Myocyte (in vitro differentiated cells): ENCODE data around the gene BET1. TPM values are rescaled to one million over a fixed set of nuclear protein-coding genes. Genes with fewer than 3 reads are reported as not detected.
A peak's percentile ranks its signal among the peaks of the same experiment; 100 is the strongest.
"Not testable (repeated sequence)": the region's sequence is repeated elsewhere in the genome, so short reads cannot be mapped to it uniquely, and the experiment has no call there.

Experiments used
- DNase-seq: peaks from one replicate; pipeline ENCODE4 v3.0.0-alpha.2; 2012; ENCODE audit warnings: low read depth
- polyA plus RNA-seq: library from polyadenylated mRNA; unstranded; fragments of >200 nt; gene quantifications from one replicate; pipeline ENCODE4 v1.2.1, GENCODE V29; 2012; ENCODE audit warnings: missing spikeins
- total RNA-seq: library from RNA; depleted of rRNA; stranded (reverse); fragments of >200 nt; gene quantifications from 2 replicates; pipeline ENCODE4 v1.2.3, GENCODE V29; 2014

BET1 gene, protein sequence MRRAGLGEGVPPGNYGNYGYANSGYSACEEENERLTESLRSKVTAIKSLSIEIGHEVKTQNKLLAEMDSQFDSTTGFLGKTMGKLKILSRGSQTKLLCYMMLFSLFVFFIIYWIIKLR
- total RNA-seq: 34.6 and 38.4 TPM in 2 replicates
- 26.2 TPM for polyA plus RNA-seq

DNA sequence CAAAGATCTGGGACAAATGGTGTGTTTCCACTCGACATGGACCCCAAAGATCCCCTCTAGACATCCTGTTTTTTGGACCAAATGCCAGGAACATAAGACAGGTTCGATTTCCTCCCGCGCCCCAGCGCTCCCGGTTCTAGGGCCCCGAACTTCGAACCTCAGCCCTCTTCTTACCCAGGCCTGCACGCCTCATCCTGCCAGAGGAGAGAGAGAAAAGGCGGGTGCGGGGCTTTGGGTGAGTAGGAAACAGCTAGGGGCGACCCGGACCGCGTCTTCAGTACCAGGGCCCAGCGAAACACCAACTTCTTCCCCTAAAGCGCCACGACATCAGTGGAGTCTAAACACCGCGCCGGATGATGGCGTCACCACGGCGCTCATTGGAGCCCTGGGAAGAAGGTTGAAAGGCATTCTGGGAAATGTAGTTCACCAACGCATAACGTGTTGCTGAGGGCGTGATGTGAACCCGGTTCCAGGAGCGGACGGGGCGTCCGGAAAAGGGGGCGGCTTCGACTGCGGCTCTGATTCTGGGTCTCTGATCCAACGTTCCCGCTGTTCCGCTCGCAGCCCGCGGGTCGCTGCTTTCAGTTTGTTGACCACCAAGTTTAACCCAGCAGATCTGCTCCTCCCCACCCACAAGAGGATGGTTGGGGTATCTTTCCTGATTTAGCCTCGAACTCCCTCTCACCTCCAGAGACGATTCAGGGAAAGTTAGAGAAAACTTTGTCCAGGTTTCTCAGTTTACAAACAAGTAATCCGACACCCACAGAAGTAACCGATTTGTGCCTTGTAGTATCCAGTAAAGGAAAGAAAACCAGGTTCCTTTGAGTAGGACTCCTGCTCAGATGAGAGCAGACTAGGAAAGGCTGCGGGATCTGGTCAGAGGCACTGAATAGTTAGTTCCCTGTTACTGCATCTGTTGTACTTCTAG lies at the start of gene BET1:
Gene BET1, minus strand, starts transcription at position 332 of the 928 bp plus-strand sequence. Its CDS starts 139 bp downstream, at position 193.
- DNase-seq: peak; percentile 100

DNA sequence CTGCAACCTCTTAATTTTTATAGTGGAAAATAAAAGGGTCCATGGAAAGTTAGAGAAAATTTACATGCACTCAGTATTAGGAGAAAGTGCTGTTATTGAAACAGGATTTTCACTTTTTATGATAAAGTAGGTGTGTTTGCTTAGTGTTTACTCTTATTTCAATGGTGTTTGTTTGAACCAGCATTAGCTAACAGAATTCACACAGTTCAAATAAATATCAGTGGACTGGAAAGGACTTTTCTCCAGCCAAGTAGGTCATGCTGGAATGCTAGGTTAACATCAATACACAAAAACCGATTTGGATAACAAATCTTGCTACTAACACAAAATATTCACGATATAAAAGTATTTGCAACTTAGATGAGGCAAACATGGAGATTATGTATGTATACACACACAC lies 49.4 kb upstream of the BET1 start:
- DNase-seq: no peak

DNA sequence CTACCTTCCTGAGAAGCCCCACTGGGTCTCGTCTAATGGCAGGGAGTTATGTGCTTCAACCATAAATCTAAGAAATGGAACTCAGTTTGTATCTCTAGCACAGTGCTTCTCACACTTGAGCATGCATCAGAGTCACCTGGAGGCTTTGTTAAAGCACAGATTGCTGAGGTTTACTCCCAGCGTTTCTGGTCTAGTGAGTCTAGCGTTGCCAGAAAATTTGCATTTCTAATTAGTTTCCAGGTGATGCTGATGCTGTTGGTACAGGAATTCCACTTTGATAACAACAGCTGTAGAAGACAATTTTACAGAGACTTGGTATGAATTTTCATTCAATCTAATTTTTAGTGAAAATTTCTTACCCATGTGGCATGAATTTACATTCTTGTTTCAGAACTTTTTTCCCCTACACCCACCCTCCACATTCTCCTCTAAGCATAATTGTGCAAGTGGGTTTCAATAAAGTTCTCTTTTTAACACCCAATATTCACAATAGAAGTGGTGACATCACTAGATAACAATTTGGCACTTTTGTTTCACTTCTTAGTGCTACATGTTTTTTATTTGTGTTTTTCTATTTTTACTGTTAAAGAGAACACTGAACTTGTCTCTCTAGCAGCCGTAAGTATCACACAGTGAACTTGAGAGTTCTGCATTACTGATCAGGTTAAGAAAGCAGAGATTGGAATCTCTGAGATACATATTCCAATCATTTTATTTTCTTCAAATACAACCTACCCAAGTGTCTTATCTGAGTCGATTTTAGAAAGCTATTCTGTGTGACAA lies 48.4 kb upstream of the BET1 start:
- DNase-seq: no peak

DNA sequence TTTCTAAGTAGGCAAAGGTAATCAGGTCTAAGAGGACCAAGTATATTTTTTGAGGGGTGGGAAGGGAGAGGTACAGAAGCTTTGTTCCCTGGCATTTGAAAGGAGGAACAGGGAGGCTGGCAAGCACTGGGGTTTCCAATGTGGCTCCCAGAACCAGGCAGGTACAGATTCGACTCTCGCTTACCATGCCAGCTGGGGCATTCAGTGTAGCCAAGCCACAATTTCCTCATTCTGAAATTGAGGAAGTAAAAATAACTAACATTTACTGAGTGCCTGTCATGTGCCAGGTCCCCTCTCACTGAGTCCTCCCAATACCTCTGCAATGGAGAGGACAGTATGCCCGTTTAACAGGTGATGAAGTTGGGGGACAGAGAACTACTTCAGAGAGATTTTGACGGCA lies 45.9 kb upstream of the BET1 start:
- DNase-seq: no peak

DNA sequence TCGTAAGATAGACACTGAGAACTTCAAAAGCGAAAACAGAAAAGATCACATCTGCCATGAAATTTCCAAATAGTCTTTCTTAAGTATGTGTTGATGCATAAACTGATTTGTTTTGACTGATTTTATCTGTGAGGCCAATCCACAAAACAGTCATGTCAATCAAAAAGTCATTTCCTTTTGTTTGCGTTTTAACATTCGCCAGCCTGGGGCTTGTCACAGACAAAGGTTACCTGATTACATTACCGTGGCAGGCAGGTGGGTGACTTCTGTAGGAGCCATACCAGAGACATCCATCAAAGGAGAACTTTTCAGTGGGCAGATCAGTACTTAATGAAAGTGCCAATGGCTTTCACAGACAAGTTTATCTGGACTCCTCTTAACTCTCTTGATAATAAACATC lies 45.5 kb upstream of the BET1 start:
- no peak for DNase-seq

DNA sequence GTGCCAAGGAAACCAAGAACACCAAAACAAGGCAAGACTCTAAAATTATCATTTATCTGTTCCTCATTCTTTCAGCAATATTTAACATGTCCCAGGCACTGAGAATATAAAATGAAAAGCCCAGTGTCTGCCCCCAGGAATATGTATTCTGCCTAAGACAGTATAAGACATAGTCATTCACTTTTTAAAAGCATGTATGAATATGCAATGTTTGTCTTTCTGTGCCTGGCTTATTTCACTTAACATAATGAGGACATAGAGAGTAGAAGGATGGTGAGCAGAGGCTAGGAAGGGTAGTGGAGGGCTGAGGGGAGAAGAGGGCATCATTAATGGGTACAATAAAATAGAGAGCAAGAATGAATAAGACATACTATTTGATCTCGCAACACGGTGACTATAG lies 44.6 kb upstream of the BET1 start:
- DNase-seq: no peak

DNA sequence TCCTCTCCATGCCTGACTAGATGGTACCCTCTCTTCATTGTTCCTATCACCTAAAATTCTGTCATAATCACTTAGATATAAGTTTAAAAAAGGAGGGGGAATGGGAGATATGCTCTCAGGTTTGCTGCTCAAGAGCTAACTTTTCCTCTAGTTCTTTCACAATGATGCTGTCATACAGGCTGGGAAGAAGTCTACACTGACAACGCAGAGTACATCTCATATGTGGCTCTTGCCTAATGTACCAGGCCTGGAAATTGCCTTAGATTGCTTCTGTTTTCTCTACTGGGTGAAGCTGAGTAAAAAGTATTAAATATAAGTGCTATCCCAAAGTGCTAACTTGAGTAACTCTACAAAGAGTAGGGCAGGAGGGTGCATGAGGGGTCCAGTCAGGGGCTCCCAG lies 43.8 kb upstream of the BET1 start:
- DNase-seq: no peak

DNA sequence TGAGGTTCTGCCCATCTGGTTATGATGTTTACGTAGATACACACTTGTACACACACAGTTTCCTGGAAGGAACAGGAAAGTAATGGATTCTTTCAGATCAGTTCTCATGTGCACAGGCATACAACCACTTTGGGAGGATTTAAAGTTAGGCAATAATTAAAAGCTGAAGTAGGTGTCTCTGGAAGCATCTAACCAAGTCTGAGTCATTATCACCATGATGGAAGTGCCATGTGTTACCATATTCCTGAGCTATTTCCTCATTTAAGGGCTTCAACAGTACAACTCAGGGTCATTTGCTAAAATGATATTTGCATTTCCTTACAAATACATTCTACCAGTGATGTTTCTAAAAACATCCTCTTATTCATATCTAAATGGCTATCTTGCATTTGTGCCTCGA lies 41.4 kb upstream of the BET1 start:
- no peak for DNase-seq

DNA sequence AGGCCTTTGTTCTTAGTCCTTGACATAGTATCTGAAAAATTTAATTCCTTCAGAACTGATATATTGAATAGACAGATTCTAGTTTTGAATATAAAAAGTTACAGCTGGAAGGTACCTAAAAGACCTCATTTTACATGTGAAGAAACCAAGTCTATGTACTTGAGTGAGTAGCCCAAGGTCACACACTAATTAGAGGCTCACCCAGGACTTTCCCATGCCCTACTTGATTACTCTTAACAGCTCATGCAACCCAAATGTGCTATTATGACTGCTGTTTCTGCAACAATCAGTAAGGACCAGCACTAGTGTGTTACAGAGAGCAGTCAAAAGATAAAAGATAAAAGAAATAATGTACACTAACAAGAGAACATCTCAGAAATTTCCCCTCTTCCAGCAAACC lies 40.7 kb upstream of the BET1 start:
- DNase-seq: no peak

DNA sequence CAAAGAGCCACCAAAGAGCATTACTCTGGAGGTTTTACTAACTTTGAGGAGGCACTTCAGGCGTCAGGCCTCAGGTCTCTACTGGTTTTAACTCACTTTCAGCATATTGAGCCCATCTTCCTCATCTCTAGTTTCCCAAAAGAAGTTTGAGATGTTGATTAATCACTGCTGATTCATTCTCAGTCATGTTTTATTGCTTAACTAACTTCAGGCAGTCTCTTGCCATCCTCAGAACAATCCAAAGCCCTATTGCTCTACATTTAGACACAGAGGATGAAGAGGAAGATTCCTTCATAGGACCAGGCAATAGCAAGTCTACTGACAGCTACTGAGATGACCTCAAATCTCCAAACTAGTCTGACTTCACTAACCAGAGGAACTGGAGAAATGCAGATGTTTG lies 39.1 kb upstream of the BET1 start:
- no peak for DNase-seq

DNA sequence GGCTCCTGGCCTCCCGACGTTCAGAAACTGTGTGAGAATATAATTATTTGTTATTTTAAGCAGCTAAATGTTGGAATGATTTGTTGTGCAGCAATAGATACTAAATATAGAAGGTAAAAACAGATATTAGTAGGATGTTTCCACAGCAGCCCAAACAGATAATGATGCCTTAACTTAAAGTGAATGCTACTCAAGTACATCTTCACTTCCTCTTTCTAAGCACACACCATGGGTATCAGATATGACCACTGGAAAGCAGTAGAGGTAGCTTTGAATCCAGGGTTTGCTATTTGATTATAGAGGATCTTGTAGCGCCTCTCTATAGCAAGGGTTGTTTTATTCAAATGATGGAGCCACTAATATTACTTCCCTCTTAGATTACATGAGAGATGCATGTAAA lies 38.2 kb upstream of the BET1 start:
- DNase-seq: no peak

DNA sequence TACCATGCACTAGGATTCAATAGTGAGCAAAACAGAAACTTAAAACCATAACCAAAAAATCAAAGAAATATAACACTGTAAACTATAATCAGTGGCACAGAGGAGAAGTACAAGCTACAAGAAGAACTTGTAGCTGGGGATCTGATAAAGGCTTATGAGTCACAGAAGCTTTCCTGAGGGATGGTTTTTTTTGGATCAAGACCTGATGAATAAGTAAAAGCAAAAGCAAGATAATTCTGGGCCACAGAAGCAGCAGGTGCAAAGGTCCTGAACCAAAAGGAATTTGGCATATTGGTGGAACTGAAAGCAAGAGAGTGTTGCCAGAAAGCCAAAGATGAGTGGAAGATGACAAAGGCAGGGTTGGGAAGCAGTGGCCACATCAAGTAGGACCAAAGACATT lies 37.4 kb upstream of the BET1 start:
- DNase-seq: peak; percentile 54

DNA sequence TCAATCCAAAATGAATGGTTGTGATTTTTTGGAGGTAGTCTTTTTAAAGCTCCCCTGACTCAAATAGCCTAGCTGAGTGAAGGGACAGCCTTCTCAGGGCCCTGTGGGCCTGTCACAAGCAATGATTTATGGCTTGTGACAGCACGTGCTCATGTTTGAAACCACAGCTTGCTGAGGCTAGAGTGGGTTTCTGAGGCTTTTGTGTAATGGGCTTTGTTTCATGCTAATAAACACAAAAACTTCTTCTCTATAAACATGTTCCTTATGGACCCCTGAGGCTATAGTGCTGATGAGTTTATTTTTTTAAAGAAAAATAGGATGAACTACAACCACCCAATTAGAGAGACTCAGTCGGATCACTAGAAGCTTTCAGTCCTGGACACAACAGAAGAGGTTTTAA lies 36.1 kb upstream of the BET1 start:
- peak; percentile 61 for DNase-seq

DNA sequence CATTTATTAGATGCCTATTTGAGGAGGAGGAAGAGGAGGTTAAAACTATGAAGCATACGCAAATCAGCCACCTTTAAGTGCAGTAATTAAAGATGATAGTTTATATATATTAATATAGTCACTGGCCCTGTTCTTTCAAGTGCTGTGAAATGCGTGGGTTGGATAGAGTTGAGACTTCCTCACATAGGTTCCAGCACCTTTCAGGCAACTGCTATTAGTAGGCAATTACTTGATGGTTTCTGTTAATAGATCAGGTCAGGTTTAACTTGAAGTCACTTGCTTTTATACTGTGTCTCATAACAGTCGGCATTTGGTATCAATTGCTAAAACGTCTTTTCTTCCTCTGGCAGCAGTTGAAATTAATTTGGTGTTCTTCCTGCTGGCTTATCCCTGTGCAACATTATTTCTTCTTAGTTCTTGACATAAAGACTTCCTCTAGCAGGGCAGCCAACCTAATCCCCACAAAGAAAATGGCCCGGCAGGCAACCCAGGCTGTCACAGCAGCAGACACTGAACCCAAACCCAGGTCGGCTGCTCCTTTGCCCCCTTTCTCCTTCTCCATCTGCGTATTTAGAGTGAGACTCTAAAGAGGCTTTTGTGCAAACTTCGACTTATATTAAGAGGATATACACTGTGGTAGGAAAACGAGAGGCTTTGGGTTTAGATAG lies 35.3 kb upstream of the BET1 start:
- no peak for DNase-seq

DNA sequence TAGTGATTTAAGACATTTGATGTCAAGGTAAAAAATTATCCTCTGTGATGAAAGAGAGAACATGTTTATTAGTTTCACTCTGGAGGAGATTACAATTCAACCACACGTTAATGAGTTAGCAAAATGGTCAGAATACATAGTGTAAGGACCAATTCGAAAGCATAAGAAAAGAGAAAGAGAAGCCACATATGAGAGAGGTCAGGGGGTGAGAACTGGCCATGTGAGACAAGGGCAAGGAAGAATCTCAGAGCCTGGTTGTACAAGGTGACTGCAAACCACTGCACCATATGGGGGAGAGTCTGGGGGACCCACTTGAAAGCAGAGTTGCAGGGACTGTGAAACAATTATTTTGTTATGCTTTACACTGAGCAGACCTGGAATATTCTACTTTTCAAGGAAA lies 27.7 kb upstream of the BET1 start:
- no peak for DNase-seq

DNA sequence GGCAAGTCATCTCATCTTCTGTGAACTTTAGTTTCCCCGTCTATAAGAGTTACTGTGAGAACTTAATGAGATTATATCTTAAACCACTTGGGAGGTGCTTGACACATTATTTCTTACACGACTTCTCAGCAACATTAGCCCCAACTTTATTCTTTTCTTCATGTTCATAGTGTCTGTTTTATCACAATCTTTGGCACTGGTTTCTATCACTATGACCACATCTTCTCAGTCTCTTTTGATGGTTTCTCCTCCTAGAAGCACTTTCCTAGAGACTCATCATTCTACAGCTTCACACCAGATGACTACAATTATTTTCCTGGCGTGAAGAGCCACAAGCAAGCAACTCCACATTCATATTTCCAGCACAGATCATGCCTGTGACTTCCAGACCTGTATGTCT lies 26.5 kb upstream of the BET1 start:
- no peak for DNase-seq

DNA sequence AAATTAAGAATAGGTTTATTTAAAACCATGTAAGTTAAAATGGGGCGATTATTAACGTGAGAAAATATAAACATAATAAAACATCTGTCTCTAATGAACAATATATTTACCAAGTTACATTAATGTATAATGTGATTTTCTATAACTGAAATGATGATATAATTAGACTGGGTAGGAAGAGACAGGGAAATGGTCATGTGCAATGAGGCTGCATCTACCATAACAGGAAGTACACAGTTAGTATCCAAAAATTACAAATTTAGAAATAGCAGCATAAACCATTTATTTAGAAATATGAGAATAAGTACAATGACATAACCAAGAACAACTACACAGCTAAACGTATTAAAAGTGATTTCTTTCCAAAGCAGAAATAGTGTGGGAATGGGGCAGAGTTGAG lies 25.8 kb upstream of the BET1 start:
- no peak for DNase-seq

DNA sequence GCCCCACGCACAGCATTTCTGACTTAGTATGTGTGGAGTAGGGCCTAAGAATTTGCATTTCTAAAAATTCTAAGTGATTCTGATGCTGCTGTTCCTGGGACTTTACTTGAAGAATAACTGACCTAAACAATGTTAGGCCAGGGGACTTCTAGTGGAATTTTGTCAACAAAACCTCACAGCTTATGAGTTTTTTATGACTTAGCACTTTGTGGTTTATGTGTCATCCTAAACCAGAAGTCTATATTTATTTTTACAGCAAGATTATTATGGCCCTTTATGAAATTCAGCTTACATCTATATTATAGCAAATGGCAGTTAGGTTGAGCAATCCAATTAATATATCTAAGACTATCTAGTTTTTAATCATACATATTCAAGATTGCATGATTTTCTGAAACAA lies 24.6 kb upstream of the BET1 start:
- DNase-seq: peak; percentile 49

DNA sequence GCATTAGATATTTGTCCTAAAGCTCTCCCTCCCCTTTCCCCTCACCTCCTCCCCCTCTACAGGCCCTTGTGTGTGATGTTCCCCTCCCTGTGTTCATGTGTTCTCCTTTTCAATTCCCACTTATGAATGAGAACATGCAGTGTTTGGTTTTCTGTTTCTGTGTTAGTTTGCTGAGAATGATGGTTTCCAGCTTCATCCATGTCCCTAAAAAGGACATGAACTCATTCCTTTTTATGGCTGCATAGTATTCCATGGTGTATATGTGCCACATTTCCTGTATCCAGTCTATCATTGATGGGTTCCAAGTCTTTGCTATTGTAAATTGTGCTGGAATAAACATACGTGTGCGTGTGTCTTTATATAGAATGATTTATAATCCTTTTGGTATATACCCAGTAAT lies 22.5 kb upstream of the BET1 start:
- not testable (repeated sequence) for DNase-seq

DNA sequence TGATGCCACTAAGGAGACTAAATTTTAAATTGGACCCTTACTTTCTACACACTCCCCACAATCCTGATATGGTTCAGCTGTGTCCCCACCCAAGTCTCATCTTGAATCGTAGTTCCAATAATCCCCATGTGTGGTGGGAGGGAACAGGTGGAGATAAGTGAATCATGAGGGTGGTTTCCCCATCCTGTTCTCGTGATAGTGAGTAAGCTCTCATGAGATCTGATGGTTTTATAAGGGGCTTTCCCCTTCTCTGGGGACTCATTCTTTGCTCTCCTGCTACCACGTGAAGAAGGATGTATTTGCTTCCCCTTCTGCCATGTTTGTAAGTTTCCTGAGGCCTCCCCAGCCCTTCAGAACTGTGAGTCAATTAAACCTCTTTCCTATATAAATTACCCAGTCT lies 18.4 kb upstream of the BET1 start:
- peak; percentile 87 for DNase-seq

DNA sequence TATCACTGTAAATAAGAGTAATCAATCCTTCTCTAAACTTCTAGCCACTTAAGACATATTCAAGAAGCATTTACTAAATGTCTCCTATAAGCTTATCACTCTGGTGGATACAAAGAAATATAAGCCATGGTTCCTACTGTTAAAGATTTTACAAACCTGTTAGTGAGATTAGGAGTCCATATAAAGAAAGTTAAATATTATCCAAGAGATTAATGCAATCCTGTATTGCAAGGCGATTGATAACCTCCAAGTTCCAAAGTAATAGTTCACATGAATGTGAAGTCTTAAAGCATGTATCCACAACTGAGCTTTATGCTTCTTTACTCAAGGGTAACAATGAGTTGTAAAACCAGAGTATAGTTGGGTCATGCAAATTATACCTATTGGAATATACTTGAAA lies 12.6 kb upstream of the BET1 start:
- DNase-seq: no peak

DNA sequence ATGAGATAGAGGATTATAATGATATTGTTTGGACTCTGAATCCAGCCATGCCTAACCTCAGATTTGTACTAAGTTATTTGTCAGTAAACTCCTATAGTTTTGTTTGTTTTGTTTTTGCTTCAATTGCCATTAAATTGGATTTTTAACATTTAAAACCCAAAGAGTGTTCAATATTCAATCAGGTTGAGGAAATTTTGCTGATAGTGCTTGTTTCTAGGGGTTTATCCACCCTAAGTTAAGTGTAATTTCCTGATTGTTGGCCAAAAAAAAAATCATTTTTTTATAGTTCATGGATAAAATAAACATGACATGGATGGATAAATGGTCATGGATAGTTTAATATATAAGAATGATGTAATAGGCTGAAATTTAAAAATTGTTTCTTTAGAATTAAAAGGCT lies 11.4 kb upstream of the BET1 start:
- no peak for DNase-seq
